PC-9 (cell line): Measurements from ENCODE around the gene NTM.

Experiments used
- EZH2 ChIP-seq: fragments of 200-600 bp; sonication (generic); IDR thresholded peaks from 2 replicates; pipeline ENCODE4 v1.8.0; 2017; ENCODE audit warnings: antibody characterized with exemption, low read depth
- TF ChIP-seq, protein P1 (sequence below): fragments of 200-600 bp; sonication (generic); conservative IDR thresholded peaks from 2 replicates; pipeline ENCODE4 v1.6.1; 2017; ENCODE audit warnings: mixed run types, antibody characterized with exemption, mild to moderate bottlenecking, moderate library complexity

DNA sequence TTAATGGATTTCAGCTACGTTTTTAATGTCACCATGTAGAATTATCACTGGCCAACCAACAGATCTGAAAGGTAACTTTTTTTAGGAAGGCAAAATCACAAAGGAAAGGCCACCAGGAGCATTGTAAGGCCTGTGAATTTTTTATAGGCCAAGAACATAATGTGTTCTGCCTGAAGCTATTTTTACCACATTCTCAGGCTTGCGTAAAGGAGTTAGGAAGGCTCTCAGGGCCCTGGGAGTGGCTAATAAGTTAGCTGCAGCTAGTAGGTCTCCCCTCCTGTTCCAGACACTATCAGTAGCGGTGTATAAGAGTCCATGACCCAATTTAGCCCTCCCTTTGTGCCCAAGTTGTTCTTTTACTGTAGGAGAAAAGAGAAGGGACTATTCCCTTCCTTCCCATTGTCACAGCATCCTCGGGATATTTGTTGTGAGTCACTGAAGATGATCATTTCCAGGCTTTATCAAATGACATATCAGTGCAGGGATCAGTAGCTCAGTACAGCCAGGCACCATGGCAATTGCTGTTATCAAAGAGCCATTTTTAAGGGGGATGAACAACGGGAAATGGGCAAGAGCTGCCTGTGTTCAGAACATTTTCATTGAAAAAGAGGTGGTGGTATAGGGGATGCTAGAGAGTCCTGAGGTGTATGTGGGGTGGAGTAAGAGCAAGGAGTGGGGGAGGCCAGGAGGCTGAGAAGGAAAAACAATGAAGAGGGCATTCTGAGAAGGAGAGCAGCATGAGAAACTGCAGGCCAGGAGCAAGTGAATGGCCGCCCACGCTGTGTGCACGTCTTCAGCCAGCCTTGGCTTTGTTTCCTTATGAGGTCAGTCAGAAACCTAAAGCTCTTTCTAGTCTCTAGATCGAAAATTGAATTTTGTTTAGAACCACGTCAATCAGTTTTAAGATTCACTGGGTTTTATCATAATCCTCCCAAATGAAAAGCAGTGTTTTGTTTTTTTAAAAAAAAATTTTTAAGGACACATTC, 940.3 kb downstream of the NTM start:
- TF ChIP-seq, protein P1, sequence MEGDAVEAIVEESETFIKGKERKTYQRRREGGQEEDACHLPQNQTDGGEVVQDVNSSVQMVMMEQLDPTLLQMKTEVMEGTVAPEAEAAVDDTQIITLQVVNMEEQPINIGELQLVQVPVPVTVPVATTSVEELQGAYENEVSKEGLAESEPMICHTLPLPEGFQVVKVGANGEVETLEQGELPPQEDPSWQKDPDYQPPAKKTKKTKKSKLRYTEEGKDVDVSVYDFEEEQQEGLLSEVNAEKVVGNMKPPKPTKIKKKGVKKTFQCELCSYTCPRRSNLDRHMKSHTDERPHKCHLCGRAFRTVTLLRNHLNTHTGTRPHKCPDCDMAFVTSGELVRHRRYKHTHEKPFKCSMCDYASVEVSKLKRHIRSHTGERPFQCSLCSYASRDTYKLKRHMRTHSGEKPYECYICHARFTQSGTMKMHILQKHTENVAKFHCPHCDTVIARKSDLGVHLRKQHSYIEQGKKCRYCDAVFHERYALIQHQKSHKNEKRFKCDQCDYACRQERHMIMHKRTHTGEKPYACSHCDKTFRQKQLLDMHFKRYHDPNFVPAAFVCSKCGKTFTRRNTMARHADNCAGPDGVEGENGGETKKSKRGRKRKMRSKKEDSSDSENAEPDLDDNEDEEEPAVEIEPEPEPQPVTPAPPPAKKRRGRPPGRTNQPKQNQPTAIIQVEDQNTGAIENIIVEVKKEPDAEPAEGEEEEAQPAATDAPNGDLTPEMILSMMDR: no peak
- TF ChIP-seq EZH2: no peak
